GM12872 (cell line): ENCODE data around the gene SMIM1.

ENCODE experiments used
- CTCF ChIP-seq: IDR thresholded peaks from 3 replicates; pipeline ENCODE4 v1.5.1; 2011; ENCODE audit warnings: low read depth, mild to moderate bottlenecking, low read length, moderate library complexity; ENCODE audit not compliant: insufficient read depth

The SMIM1 gene

GRCh38 chr1:3745590-3746381, 26.8 kb upstream of the SMIM1 start:
- TF ChIP-seq CTCF: no peak

DNA sequence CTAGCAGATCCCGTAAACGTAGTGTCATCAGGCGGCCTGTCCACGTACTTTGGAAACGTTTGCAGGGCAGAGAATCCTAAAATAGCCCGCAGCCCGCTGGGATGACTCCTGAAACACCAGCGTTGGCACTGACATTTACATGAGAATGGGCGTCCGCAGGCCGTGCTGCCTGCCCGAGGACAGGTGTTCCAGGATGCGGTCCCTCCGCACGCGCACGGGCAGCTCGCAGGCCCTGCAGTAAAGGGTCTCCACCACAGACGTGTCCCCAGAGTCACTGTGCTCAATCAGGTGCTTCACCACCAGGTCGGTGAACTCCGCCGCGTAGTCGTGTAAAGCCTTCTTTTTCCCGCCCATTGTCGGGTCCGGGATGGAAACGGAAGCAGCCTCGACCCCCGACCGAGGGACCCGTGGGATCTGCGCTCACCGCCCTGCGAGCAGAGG, 26.1 kb upstream of the SMIM1 start:
- no peak for TF ChIP-seq CTCF

DNA sequence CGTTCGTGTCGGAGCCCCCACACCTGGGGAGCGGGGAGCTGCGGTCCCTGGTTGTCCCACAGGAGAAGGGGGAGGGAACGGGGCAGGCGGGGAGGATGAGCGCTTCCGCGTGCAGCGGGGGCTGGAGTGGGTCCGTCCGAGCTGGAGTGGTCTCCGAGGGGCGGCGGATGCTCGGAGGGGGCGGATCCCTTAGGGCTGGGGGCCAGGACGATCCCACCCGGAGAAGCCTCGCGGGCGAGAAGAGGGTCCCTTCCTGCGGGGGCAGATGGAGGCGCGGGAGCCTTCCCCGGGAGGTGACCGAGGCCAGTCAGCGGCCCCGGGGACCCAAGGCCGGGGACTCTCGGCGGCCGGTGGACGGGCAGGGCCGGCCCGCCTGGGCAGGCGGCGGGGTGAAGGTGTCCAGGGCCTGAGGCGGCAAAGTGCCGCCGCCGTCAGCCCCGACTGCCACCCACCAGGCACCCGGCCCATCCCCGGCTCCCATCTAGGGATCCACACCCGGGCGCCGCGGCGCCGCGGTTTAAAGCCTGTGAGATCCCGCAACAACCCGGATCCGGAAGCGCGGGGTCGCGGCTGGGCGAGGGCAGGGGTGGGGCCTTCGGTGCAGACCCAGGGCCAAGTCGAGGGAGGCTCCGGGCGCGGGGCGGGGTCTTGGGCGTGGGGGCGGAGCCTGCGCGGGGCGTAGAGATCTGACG, 25.6 kb upstream of the SMIM1 start:
- TF ChIP-seq CTCF: no peak

- no peak for TF ChIP-seq CTCF
These were observed 25.1 kb upstream of the SMIM1 start for GRCh38 chr1:3747522-3747848.

DNA sequence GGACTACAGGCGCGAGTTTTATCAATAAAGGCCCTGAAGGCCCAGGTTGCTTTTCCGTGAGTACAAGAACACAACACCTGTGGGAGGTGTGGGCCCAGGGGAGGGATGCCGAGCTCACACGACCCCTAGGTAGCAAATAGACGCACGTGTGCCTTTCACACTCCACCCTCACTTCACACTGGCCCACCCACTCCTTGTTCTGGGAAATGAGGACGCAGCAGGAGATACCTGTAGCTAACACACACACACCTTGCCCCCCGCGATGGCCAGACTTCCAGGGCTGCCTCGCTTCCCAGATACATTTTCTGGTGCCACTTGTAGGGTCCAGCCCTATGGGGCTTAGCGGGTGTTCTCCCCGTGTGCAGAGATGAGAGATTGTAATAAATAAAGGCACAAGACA, 24.6 kb upstream of the SMIM1 start:
- no peak for TF ChIP-seq CTCF

GRCh38 chr1:3749512-3749911, 23.0 kb upstream of the SMIM1 start:
- no peak for TF ChIP-seq CTCF

DNA sequence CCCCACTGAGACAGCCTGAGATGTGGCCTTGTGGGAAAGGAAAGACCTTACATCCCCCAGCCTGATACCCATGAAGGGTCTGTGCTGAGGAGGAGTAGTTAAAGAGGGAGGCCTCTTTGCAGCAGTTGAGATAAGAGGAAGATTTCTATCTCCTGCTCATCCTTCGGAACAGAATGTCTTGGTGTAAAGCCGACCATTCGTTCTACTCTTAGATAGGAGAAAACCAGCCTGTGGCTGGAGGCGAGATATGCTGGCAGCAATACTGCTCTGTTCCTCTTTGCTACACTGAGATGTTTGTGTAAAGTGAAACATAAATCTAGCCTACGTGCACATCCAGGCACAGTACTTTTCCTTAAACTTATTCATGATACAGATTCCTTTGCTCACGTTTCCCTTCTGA, 21.8 kb upstream of the SMIM1 start:
- TF ChIP-seq CTCF: no peak
